ENCODE results near the gene SLC4A1.
"Not testable (repeated sequence)": the region's sequence is repeated elsewhere in the genome, so short reads cannot be mapped to it uniquely, and the experiment has no call there.

Gene SLC4A1

DNA sequence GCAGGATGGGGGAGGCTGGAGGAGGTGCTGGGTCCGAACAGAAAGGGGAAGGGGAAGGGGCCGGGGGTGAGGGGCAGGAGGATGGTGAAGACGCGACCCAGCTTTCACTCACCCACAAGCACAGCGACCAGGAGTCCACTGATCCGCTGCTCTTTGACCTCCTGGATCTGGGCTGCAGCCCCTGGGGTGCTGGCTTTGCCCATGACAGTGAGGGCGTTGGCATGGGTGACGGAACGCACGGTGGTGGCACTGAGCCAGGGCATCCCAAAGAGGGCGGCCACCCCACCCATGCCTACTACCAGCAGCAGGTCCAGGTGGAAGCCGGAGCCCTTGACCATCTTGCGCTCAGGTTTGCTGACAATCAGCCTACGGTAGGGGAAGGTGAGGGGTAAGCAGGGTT lies 14.9 kb downstream of the SLC4A1 start:
- TF ChIP-seq, protein P1, sequence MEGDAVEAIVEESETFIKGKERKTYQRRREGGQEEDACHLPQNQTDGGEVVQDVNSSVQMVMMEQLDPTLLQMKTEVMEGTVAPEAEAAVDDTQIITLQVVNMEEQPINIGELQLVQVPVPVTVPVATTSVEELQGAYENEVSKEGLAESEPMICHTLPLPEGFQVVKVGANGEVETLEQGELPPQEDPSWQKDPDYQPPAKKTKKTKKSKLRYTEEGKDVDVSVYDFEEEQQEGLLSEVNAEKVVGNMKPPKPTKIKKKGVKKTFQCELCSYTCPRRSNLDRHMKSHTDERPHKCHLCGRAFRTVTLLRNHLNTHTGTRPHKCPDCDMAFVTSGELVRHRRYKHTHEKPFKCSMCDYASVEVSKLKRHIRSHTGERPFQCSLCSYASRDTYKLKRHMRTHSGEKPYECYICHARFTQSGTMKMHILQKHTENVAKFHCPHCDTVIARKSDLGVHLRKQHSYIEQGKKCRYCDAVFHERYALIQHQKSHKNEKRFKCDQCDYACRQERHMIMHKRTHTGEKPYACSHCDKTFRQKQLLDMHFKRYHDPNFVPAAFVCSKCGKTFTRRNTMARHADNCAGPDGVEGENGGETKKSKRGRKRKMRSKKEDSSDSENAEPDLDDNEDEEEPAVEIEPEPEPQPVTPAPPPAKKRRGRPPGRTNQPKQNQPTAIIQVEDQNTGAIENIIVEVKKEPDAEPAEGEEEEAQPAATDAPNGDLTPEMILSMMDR (conservative IDR thresholded peaks at IDR 0.05; ENCODE audit: control insufficient read depth, insufficient read depth, low read depth, low read length), result no peak
- DNase-seq (ENCODE audit: low read depth), result no peak
- no peak overlapping the region for H3K4me3 ChIP-seq (ENCODE audit: control insufficient read depth, low read depth, low read length)

DNA sequence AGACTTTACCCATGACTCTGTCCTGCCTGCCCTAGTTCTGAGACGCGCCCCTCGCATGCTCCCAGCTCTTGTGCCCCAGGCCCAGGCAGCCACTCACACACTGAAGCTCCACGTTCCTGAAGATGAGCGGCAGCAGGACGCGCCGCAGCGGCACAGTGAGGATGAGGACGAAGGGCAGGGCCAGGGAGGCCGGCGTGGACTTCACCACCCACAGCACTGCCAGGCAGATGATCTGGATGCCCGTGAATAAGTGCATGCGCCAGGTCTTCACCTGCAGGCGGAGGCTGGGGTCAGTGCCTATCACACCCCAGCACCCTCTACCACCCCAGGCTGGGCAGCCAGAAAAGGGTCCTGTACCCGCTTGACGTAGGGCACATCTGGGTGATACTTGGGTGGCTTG lies 16.9 kb downstream of the SLC4A1 start:
- no peak for DNase-seq (ENCODE audit: low read depth)
- H3K4me3 ChIP-seq (ENCODE audit: control insufficient read depth, low read depth, low read length), result no peak overlapping the region
- TF ChIP-seq, protein P1 (conservative IDR thresholded peaks at IDR 0.05; ENCODE audit: control insufficient read depth, insufficient read depth, low read depth, low read length), result no peak

DNA sequence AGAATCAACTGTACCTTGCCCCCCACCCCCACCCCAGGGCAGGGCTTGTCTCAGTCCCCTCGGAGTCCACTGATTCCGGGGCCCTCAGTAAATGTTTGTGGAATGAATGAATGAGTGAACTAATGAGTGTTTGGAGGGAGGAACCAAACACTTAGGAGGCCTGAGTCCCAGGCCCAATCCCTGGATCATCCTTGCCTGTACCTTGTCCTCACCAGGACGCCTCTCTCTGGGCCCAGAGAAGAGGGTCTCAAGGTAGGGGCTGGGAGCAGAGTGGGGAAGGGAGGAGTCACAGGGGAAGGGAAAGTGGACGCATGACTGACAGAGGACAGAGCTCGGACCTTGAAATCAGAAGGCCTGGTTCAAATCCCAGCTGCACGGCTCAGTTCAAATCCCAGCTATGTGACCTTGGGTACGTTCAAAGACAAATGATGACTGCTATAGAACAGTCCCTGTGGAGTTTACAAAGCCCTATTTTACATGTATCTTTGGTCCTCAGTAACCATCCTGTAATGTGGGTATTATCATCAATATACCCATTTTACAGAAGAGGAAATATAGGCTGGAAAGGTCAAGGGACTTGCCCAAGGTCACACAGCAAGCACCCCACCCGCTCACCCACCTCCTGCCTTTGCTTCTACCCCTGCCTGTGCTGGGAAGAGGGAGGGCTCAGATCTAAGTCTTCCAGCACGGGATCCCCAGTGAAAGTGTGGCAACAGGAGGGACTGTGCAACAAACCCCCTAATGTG lies 18.3 kb downstream of the SLC4A1 start:
- TF ChIP-seq, protein P1 (conservative IDR thresholded peaks at IDR 0.05; ENCODE audit: control insufficient read depth, insufficient read depth, low read depth, low read length), result no peak
- DNase-seq (ENCODE audit: low read depth), result no peak
- H3K4me3 ChIP-seq (ENCODE audit: control insufficient read depth, low read depth, low read length), result no peak overlapping the region

DNA sequence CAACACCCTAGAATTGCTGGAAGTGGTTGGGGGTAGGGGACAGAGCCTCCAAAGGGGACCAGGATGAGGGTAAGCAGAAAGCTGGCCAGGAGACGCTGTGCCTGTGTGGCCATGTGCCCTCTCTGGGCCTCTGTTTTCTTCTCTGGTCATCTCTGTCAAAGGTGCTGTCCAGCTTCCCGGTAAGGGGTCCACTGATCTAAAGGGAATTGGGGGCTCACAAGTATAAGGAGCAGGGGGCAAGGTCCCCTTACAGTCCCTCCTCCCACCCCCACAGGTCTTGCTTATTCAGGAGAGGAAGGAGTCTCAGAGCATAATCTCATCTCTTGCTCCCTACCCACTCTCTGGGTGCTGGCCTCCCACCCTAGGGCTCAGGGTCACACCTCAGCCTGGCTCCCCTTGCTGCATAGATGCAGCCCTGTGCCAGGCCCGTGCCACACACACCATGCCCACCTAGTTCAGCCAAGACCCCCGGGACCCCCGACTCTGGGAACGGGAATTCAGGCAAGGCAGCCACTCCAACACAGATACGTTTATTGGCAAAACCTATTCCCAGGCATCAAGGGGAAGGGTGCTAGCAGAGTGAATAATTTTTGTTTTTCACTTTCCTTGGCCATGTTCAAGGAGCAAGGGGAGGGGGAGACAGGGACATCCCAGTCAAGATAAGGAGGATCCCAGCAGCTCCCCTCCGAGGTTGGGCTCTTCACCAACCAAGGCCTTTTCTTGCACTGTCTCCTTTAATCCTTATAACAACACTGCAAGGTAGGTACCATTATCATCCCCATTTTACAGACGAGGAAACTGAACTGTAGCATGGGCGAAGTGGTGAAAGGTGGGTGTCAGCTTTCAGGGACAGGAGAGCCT lies 19.8 kb downstream of the SLC4A1 start:
- H3K4me3 ChIP-seq (ENCODE audit: control insufficient read depth, low read depth, low read length), result no peak overlapping the region
- DNase-seq (ENCODE audit: low read depth), result no peak

DNA sequence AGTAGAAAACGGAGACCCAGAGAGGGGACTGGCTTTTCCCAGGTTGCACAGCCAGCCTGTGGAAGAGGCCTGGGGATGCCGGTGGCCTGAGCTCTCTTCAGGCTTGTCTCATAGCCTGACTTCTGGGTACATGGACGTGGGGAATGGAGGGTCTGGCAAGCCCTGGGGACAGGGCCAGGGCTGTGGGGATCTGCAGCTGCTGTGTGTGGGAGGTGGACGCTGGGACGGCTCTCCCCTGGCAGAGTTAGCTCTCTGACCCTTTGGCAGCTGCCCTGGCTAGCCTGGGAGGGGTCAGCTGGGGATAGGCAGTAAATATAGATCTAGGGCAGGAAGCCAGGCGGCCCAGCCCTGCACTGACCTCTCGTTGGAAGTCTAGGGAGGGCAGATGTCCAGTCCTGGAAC lies 20.5 kb downstream of the SLC4A1 start:
- no peak for DNase-seq (ENCODE audit: low read depth)
- no peak overlapping the region for H3K4me3 ChIP-seq (ENCODE audit: control insufficient read depth, low read depth, low read length)
- TF ChIP-seq, protein P1 (conservative IDR thresholded peaks at IDR 0.05; ENCODE audit: control insufficient read depth, insufficient read depth, low read depth, low read length), result no peak

More for the DNA sequence above, 19.8 kb downstream of the SLC4A1 start:
- TF ChIP-seq, protein P1 (conservative IDR thresholded peaks at IDR 0.05; ENCODE audit: control insufficient read depth, insufficient read depth, low read depth, low read length), result no peak

DNA sequence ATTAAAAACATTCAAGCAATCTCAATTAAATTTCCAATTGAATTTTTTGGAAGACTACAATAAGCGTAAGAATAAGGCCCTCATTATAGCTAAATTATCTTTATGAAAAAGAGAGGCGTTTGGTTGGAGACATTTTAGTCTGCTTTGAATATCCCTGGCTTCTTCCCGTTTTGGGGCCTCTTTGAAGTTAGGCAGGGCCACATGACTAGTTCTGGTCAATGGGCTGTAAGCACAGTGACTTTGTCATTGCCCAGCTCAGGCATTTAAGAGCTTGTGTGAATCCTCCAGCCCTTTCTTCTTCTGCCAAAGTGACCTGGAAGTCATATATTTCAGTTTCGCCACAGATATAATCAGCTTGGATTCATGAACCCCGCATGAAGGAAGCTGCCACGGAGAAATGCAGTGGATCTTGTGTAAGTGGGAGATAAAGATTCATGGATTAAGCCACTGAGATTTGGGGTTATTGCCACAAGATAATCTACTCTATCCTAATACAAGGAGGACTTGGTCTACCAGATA lies 26.8 kb downstream of the SLC4A1 start:
- TF ChIP-seq, protein P1 (conservative IDR thresholded peaks at IDR 0.05; ENCODE audit: control insufficient read depth, insufficient read depth, low read depth, low read length), result no peak
- no peak overlapping the region for H3K4me3 ChIP-seq (ENCODE audit: control insufficient read depth, low read depth, low read length)
- no peak for DNase-seq (ENCODE audit: low read depth)

DNA sequence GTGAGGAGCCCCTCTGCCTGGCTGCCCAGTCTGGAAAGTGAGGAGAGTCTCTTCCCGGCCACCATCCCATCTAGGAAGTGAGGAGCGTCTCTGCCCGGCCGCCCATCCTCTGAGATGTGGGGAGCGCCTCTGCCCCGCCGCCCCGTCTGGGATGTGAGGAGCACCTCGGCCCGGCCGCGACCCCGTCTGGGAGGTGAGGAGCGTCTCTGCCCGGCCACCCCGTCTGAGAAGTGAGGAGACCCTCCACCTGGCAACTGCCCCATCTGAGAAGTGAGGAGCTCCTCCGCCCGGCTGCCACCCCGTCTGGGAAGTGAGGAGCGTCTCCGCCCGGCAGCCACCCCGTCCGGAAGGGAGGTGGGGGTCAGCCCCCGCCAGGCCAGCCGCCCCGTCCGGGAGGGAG lies 30.0 kb downstream of the SLC4A1 start:
- DNase-seq (ENCODE audit: low read depth); H3K4me3 ChIP-seq (ENCODE audit: control insufficient read depth, low read depth, low read length): not testable (repeated sequence)

Measured in fibroblast of mammary gland (primary cell).